Hematopoietic multipotent progenitor cell treated with erythropoietin and hydrocortisone succinate and interleukin-3 and kit ligand, for 6 days (in vitro differentiated cells): Measurements from ENCODE around the gene TNNI2.

Experiments
- DNase-seq: peaks from one replicate; pipeline ENCODE4 v3.0.0-alpha.2; 2015

The TNNI2 gene

DNA sequence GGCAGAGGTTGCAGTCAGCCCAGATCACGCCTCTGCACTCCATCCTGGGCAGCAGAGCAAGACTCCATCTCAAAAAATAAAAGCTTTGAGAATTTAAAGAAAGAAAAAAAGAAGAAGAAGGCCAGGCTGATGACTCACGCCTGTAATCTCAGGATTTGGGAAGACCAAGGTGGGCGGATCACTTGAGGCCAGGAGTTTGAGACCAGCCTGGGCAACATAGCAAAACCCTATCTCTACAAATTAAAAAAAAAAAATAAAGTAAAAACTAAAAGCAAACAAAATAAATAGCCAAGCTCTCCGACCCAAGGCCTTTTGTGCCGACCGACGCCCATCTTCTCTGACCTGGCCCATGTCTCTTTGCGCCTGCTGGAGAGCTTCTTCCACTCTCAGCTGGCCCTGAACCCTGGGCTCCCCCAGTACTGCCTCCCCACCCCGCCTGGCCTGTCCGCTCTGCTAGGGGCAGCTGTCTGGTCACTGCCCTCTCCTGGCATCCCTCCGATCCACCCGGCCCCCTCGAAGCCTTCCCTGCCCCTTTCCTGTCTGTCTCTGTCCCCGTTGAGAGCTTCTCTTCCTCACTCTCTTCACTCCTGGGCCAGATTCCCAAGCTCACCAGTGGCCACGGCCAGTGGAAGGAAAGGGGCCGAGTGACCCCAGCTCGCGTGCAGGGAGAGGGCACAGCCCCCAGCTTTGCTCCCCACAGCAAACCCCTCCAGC is 9.3 kb downstream of the TNNI2 start:
- DNase-seq, result no peak

DNA sequence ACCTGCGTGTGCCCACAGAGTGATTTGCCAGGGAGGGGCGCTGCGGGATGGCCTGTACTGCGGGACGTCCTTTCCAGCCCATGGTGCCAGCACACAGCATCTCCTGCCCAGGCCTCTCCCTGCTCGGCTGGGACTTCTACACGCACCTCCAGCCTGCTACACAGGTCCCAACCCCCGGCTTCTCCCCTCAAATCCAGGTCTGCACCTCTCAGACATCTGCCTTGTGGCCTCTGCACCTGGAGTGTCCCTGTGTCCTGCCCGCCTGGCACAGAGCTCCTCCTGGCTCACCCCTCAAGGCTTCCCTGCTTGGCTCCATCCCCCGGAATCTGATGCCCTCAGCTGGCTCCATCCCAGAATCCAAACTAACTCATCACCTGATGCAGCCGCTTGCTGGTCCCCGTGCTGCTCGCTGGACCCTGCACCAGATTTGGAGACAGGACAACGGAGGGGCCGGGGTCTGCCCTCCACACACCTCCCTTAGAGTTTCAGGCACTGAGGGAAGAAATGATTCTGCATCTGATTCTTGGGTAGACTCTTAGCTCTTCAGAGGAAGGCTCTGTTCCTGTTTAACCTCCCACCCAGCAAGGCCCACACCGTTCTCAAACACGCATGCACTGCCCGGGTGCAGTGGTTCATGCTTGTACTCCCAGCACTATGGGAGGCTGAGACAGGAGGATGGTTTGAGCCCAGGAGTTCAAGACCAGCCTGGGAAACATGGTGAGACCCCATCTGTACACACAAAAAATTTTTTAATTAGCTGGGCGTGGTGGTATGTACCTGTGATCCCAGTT is 10.1 kb downstream of the TNNI2 start:
- no peak for DNase-seq

DNA sequence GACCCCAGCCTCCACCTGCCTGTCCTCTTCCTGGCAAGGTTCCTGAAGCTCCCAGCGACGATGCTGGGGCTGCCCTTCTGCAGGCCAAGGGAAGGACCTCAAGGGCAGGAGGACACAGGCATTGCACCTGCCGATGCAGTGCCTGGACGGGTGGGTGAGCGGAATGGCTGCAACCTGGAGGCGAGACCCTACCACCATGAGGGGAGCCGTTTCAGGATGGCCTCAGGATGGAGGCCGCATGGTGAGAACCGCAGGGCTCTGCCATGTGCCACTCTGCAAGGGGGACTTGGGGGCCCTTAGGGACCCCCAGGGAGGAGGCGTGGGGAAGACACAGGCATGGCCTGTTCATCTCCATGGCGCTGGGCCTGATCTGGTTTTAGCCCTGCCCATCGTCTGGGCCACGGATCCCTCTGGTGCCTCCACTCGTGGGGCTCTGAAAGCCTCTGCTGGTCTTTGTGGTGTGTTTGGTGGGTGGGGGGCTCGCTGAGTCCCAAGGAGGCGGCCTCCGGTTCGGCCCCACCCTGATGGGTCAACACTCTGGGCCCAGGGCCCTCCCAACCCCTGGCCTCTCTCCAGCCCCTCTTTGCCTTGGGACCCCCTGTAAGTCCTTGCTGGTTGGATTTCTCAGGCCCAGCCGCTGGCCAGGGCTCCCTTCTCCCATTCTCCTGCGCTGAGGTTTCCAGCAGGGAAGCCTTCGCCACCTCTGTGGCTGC is 12.8 kb downstream of the TNNI2 start:
- DNase-seq, result no peak

DNA sequence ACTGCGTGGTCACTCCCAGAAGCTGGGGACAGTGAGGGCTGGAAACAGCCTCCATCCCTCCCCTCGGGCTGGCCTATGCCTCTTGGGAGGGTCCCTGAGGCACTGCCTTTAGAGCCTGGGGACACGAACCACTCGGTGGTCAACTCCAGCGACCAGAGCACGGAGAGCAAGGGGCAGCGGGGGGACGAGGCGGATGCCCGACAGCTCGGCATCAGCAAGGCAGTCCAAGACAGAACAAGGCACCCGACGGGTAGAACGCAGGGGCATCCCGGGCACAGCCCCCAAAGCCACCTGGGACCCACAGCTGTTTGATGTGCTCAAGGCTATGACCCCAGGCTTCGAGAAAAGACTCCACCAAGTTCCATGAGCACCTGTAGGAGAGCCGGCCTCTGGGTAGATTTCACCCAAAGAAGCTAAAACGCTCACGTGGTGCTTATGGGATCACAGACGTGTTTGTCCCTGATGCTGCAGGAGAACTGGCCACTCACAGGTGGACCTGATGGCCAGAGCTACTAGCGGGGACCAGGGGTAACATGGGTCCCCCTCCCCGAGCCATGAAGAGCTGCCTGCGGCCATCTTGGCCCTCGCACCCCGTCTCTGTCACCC is 13.6 kb downstream of the TNNI2 start:
- DNase-seq, result no peak

DNA sequence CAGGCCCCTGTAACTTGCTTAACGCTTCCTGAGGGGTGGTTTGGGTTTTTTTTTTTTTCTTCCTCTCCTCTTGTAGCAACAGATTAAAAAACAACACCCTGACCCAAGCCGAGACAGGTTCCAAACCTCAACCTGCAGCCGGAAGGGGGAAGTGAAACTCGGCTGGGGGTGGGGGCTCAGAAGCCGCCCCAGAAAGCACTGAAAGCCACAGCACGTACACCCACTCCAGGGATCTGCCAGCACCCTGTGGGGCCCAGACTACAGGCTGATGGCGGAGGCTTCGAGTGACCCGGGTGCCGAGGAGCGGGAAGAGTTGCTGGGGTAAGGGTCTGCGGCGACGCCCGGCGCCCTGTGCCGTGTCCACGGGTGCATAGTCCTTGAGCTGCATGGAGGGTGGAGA is 14.1 kb downstream of the TNNI2 start, which contains the start of gene LSP1:
TSS of gene LSP1 (plus strand) at position 208 of the 400 bp plus-strand sequence. CDS start at position 269, 61 bp downstream.
- DNase-seq, result peak; percentile 63

DNA sequence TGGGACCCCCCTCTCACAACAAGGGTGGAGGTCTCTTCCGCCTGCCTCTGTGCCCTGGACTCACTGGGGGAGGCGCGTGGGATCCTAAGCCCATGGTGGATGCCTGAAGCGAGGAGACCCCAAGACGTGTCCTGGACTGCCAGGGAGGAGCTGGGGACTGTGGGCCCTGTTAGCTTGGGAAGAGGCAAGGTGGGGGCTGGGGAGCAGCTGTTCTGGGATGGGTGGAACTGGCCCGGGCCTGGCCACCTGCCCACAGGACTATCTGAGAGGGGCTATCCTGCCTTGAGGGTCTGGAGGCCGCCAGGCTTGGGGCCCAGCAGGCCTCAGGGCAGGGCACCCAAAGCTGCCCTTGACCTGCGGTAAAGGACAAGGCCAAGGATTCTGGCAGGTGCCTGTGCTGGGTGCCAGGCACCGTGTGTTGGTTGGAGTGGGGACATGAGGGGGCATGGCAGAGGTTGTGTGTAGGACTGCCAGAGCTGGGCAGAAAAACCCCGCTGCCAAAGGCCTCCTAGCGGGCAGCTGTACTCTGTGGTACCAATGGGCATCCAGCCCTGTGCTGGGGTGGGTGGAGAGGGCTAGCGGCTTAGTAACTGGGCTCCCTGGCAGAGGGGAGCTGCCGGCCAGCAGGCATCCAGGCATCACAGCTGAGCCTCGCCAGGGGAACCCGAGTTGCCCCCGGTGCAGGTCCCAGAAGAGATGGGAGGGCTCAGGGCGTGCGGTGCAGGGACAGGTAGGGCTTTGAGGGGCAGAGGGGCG is 14.8 kb downstream of the TNNI2 start:
- DNase-seq, result no peak

DNA sequence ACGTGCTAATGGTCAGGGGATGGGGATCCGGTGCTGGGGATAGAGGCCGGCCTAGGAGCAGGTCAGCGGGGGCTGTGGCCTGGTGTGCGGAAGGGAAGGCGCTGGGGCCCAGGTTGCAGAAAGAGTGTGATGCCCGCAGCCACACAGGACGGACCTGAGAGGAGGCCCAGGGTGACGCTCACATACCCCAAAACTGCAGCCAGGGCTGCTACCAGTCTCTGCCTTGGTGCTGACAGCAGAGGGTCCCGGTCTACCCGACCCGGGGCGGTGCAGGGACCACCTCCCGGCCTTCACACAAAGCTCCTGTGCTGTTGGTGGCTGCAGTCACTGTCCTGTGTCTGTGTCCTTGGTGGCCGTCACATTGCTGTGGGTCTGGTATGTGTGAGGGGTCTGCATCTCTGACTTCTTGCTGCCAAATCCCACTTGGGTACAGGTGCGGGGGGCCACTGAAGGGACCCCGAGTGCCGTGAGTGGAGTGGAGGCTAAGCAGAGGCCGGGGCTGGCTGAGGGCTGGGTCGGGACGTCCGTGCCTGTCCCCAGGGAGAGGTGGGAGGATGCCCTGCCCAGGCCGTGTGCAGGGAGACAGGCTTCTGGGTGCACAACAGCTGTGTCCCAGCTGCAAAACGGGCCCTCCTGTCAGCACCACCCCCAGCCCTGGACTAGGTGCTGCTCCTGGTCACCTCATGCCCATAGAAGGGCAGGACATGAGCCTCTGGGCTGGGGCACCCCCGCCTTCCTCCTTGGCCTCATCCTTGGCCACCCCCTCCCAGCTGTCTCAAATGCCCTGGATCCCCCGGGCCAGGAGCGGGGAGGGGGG is 15.6 kb downstream of the TNNI2 start:
- DNase-seq, result no peak

DNA sequence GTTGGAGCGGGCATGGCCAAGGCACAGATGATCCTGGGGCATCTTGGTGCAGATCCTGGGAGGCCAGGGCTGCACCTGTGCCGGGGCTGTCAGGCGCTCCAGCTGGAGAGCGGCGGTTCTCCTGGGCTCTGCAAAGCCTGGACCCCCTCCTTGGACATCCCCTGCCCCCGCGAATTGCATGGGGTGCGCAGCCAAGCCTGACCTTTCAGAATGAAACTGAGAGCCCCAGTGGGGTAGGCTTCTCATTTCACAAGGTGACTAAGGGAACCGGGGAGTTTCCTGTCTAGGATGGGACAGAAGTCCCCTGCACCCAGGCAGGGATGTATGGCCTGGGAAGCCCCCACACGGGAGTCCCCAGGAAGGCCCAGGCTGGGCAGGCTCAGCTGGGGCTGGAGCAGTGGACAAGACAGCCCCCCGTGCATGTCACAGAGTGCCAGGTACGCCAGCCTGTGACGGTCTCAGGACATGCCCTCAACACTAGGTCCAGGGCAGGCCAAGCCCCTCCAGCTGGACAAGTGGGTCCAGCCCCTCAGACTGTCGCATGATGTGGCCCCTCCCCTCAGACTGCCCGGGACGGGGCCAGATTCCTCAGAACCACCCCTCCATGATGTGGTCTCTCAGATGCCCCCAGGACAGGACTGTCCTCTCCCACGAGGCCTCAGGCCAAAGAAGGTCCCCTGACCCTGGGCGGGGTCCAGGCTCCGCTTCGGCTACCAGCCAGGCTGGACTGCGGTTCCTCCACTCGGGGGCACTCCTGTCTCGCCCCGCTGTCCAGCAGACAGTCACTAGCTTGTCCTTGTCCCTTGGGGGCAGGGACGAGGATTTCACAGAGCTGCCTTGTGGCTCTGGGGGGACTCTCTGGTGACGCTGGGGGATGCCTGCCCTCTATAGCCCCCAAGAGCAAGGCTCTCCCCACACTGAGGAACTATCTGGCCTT is 16.4 kb downstream of the TNNI2 start:
- no peak for DNase-seq

DNA sequence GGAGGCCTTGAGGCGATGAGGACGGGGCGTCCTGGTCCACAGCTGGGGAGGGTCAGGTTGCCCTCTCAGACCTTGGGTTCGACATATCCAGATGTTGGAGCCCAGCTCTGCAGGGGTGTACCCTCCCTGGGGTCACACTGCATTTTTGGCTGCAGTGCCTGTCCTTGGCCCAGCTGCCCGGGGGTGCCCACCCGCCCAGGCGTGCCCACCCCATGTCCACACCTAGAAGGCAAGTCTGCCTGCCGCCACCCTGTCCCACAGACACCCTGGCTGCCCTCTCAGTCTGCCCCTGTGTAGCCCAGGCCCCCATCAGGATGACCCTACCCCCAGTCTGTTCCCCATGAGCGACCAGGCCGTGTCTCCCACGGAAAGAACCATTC is 17.1 kb downstream of the TNNI2 start:
- no peak for DNase-seq

DNA sequence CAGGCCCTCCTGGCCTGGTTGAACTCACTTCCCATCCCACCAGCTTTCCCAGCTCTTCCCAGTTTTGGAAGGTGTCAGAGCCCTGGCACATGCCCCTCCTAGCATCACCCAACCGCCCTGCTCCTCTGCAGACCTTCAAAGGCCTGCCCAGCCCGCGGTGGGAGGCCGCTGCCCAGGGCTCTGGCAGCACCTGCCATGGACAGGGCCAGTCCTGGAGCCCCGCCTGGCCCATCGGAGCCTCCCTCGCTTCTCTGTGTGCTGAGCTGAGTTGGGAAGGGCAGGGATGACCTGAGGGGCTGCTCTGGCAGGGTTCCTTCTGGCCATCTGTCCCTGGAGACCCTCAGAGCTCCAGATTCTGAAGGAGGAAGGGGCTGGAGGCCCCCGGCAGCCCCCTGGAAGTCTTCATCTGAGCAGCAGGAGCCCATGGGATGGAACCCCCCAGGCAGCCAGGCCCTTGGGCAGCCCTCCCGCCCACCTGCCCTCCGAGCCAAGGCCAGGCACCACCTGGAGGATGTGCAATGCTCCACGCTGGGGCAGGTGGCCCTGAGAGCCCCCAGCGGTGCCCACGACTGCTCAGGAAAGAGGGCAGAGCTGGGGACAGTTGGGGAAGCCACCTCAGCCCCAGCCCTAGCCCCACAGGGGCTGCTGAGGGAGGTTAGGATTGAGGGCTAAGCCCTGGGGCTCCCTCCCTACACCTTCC is 17.7 kb downstream of the TNNI2 start:
- DNase-seq, result no peak

DNA sequence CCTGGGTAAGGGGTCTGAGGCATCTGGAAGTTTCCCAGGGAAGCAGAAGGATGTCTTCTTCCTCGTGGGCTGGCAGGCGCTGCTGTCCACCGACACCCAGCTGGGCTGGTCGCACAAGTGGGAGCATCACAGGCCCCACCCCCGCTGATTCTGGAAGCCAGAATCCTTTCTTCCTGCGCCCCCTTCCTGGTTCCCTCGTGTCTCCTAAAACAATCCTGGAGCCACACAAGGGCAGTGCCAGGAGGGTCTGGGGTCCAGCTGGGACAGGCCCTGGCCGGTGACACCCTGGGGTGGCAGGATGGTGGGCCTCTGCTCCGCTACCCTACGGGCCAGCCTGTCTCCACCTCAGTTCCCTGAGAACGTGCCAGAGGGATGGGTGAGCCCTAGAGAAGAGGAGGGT is 18.3 kb downstream of the TNNI2 start:
- no peak for DNase-seq

DNA sequence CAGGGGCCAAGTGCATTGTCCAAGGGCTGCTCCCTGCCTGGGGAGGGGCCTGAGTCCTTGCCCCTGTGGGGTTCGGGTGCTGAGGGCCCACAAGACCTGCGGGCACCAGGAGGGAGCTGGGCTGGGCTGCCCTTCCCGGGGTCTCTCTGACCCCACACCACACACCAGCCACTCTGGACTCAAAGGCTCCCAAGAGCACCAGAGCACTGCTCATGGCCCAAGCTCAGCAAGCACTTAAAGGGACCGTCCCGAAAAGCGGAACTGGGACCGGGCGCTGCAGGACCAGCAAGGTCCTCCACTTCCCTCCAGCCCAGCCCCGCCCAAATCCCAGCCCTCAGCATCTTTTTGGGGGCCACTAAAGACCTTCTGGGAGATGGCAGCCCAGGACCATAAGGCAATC is 19.4 kb downstream of the TNNI2 start:
- no peak for DNase-seq

DNA sequence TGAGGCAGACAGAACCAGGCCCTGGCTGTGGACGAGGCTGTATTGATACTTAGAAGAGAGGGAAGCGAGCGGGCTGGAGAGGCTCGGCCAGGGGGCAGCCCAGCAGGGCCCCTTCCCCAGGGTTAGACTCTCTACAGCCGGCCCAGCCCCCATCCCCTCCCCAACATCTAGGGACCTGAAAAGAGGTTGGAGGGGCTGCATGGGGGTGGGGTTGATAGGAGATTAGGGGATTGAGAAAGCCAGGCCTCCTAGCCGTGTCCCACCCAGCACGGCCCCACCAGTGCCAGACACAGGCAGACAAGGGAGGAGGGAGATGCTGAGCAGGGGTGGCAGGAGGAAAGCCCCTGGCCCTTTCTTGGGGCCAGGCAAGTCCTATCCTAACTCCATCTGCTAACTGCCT is 19.8 kb downstream of the TNNI2 start:
- no peak for DNase-seq

DNA sequence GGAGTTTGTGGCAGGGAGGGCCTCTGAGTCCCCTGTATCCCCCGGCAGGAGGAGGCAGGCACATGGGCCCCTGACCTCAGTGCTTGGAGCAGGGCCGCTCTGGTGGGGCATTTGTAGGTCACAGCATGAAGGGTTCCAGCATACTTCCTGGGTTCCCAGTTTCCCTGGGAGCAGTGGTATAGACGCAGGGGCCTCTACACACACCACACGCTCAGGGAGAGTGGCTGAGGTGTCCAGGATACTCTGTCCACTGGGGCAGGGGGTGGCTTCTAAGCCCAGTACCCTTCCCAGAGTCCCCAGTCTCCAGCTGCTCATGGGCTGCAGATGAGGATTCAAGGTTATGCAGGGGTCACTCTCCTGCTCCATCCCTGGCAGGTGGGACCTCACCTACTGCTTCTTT is 20.2 kb downstream of the TNNI2 start:
- DNase-seq, result no peak

DNA sequence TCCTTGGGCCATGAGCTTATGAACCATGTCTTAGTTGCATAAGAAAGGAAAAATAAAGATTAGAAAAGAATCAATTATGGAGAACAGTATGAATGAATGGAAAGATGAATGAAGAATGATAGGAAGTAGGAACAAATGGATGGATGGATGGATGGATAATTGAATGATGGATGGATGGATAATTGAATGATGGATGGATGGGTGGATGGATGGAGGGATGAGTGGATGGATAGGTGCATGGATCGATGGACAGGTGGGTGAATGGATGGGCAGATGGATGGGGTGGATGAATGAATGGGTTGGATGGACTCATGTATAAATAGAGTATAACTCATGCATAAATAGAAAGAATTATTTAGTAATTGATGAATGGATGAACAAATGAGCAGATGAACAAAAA is 21.3 kb downstream of the TNNI2 start:
- DNase-seq, result no peak

DNA sequence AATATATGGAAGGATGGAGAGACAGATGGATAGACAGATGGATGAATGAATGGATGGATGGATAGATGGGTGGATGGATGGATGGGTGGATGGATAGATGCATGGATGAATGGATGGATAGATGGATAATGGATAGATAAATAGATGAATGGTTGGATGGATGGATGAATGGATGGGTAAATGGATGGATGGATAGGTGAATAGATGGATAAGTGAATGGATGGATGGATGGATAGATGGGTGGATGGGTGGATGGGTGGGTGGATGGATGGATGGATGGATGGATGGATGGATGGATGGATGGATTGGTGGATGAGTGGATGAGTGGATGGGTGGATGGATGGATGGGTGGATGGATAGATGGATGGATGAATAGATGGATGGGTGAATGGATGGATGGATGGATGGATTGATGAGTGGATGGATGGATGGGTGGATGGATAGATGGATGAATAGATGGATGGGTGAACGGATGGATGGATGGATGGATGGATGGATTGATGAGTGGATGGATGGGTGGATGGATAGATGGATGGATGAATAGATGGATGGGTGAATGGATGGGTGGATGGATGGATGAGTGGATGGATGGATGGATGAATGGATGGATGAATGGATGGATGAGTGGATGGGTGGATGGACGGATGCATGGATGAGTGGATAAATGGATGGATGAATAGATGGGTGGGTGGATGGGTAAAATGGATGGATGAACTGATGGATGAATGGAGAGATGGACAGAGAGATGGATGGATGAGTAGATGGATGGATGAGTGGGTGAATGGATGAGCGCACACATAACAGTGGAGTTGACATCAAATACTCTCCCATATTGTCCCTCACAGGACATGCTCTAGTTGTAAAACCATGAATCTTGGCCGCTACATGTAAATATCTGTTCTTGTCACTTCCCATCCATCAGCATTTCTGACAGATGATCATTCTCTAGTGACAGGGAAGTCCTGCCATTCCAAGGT is 22.9 kb downstream of the TNNI2 start:
- no peak for DNase-seq

DNA sequence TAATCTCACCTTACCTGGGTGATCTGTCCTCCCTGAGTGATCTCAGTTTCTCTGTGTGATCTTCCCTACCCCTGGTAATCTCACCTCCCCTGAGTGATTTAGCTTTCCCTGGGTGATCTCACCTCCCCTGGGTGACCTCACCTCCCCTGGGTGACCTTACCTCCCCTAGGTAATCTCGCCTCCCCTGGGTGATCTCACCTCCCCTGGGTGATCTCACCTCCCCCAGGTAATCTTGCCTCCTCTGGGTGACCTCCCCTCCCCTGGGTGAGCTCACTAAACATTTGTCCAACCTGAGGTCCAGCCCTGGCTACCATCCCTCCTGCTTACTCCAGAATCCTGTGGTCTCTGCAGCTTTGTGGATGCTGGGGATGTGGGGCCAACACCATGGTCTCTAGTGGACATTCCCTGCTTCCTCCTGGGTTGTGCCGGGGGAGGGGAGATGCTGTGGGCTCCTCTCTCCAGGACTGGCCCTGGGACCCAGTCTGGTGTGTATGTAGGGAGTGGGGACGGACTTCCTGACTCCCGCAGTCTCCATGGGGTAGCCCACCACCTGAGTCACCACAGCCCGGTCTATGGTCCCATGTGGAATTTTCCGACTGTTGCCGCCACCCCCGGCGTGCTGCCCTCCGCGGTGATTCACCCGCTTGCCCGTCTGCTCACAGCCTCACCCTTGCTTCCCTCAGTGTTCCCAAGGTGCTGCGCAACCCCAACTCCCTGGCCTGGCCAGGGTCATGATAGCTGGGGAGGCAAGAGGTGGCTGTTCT is 24.0 kb downstream of the TNNI2 start:
- no peak for DNase-seq
